Parathyroid adenoma (tissue), 2 donors: ENCODE data around the gene POU1F1.

Experiments
- H2AFZ ChIP-seq: fragments of 300-600 bp; sonication (generic); one replicate; pipeline ENCODE4 v1.7.0; 2017; ENCODE audit warnings: antibody characterized with exemption, mild to moderate bottlenecking
- H3K27ac ChIP-seq: fragments of 300-600 bp; sonication (generic); one replicate; pipeline ENCODE4 v1.7.0; 2017
- H3K27me3 ChIP-seq: fragments of 300-600 bp; sonication (generic); one replicate; pipeline ENCODE4 v1.7.0; 2017; ENCODE audit warnings: low read length; ENCODE audit not compliant: control insufficient read depth, insufficient read depth
- H3K36me3 ChIP-seq: fragments of 300-600 bp; sonication (generic); one replicate; pipeline ENCODE4 v1.7.0; 2017; ENCODE audit warnings: low read length; ENCODE audit not compliant: control insufficient read depth, insufficient read depth
- H3K4me1 ChIP-seq: fragments of 300-600 bp; sonication (generic); one replicate; pipeline ENCODE4 v1.7.0; 2017; ENCODE audit warnings: control low read depth
- H3K4me2 ChIP-seq: fragments of 300-600 bp; sonication (generic); one replicate; pipeline ENCODE4 v1.7.0; 2017; ENCODE audit warnings: low read length
- H3K4me3 ChIP-seq: fragments of 300-600 bp; sonication (generic); one replicate; pipeline ENCODE4 v1.7.0; 2017; ENCODE audit warnings: low read depth, low read length
- H3K79me2 ChIP-seq: fragments of 300-600 bp; sonication (generic); one replicate; pipeline ENCODE4 v1.7.0; 2017; ENCODE audit warnings: control low read depth
- H3K9ac ChIP-seq: fragments of 300-600 bp; sonication (generic); one replicate; pipeline ENCODE4 v1.7.0; 2017; ENCODE audit warnings: mild to moderate bottlenecking
- H3K9me3 ChIP-seq: fragments of 300-600 bp; sonication (generic); one replicate; pipeline ENCODE4 v1.7.0; 2017; ENCODE audit warnings: low read length; ENCODE audit not compliant: control insufficient read depth
- TF ChIP-seq, protein P1 (sequence below): fragments of 300-600 bp; sonication (generic); IDR thresholded peaks from one replicate; pipeline ENCODE4 v1.7.0; 2017; ENCODE audit warnings: antibody characterized with exemption, mild to moderate bottlenecking
- donor health status: primary hyperparathyroidism.

The POU1F1 gene

GRCh38 chr3:87218560-87218959 is 57.8 kb downstream of the POU1F1 start:
- Histone ChIP-seq H3K36me3 (no peaks in the 10 kb centered on the region), H3K79me2 (no peaks in the 10 kb centered on the region), H3K27me3 (no peaks in the 10 kb centered on the region), H3K4me3 (no peak overlapping the region), H3K9me3 (no peaks in the 10 kb centered on the region), H3K27ac (no peak overlapping the region), H3K4me2 (no peak overlapping the region), H3K9ac (no peak overlapping the region), H3K4me1 (no peaks in the 10 kb centered on the region), H2AFZ (no peak overlapping the region)
- TF ChIP-seq, protein P1, sequence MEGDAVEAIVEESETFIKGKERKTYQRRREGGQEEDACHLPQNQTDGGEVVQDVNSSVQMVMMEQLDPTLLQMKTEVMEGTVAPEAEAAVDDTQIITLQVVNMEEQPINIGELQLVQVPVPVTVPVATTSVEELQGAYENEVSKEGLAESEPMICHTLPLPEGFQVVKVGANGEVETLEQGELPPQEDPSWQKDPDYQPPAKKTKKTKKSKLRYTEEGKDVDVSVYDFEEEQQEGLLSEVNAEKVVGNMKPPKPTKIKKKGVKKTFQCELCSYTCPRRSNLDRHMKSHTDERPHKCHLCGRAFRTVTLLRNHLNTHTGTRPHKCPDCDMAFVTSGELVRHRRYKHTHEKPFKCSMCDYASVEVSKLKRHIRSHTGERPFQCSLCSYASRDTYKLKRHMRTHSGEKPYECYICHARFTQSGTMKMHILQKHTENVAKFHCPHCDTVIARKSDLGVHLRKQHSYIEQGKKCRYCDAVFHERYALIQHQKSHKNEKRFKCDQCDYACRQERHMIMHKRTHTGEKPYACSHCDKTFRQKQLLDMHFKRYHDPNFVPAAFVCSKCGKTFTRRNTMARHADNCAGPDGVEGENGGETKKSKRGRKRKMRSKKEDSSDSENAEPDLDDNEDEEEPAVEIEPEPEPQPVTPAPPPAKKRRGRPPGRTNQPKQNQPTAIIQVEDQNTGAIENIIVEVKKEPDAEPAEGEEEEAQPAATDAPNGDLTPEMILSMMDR: no peak
